Fibroblast of skin of right quadriceps (primary cell): ENCODE results near the gene PEAK1.

Experiments
- DNase-seq: peaks from one replicate; pipeline ENCODE4 v3.0.0-alpha.2; 2013

Gene PEAK1

DNA sequence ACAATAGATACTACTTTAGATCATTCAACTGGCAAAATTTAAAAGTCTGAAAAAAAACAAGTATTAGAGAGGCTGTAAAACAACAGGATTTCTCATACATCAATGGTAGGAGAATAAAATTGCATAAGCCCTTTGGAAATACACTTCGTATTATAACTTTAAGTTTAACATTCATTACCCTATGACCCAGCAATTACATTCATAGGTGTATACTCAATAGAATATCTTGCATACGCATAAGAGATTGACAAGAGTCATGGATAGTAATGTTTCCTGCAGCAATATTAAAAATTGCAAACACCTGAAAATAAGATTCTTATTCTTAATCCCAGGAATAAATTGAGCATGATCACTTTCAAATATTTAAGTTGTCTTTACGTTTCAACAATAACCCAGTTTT, 63.6 kb downstream of the PEAK1 start:
- no peak for DNase-seq

DNA sequence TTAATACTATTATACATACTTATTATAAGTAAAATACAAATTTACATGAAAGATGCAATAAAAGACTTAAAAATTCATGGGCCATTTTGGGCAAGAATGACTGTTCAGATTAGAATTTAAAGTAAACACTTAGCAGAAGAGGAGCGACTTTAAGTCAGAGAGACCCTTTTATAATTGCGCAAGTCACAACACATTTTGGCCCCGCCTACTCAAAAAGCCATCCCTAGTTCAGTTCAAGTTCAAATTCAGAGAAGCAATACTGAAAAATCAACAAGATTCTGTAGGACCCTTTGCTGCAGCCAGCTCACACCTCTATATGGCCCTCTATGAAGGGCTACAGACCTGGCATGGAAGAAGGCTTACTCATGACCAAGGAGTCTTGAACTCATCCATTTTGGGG, 64.6 kb downstream of the PEAK1 start:
- no peak for DNase-seq

- no peak for DNase-seq
Observed at GRCh38 chr15:77354063-77354462, 65.8 kb downstream of the PEAK1 start.

- no peak for DNase-seq
Observed at GRCh38 chr15:77352887-77353286, 67.0 kb downstream of the PEAK1 start.

- no peak for DNase-seq
Observed at GRCh38 chr15:77350792-77351191, 69.1 kb downstream of the PEAK1 start.

DNA sequence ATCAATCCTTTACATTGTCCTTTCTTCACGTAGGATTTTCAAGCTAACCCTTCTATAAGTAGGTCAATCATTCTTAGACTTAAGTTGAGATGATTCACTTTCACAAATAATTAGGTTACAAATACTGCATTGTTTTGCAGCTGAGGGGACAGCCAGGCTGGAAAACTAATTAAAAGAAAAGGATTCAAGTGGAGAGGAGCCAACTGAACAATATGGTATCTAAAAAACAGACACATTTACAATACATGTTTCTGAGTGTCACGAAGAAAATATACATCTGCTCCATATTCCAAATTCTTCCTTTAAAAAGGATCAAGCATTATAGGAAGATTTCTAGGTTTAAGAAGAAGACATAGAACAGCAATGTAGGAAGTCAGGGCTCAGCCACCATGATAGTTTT, 70.2 kb downstream of the PEAK1 start:
- no peak for DNase-seq

- DNase-seq = no peak
Observed at GRCh38 chr15:77348511-77348910, 71.4 kb downstream of the PEAK1 start.

- no peak for DNase-seq
Observed at GRCh38 chr15:77347197-77347596, 72.7 kb downstream of the PEAK1 start.

GRCh38 chr15:77346245-77347036, 73.5 kb downstream of the PEAK1 start:
- no peak for DNase-seq

DNA sequence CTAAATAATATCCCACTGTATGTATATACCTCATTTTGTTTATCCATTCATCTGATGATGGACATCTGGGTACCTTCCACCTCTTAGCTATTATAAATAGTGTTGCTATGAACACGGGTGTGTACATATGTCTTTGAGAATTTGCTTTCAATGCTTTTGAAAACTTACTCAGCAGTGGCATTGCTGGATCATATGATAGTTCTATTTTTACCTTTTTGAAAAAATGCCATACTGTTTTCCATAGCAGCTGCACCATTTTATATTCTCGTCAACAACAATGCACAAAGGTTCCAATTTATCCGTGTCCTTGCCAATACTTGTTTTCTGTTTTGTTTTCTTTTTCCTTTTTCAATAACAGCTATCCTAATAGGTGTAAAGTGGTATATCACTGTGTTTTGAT, 77.1 kb downstream of the PEAK1 start:
- DNase-seq = no peak

- DNase-seq = no peak
Observed at GRCh38 chr15:77340245-77340644, 79.7 kb downstream of the PEAK1 start.

- DNase-seq = no peak
Observed at GRCh38 chr15:77336006-77336405, 83.9 kb downstream of the PEAK1 start.

- peak; percentile 45 for DNase-seq
Observed at GRCh38 chr15:77335298-77335697, 84.6 kb downstream of the PEAK1 start.

- DNase-seq = no peak
Observed at GRCh38 chr15:77333166-77333565, 86.7 kb downstream of the PEAK1 start.

DNA sequence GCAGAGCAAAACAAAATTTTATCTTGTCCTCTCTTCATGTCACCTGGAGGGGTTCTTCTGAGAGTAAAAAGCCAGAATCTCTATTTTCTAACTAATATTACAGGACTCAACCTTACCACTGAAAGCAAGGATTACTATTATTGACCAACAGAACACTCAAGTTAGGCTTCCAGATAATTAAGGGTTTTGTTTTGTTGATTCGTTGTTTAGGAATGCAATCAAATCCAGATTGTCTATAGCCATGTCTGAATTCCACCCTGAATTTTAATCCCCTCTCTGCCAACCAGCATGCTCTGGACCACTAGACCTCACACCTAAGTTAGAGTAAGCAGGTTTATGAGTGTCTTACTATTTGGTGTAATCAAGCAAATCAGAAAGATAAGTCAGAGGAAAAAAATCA, 90.7 kb downstream of the PEAK1 start:
- peak; percentile 54 for DNase-seq

DNA sequence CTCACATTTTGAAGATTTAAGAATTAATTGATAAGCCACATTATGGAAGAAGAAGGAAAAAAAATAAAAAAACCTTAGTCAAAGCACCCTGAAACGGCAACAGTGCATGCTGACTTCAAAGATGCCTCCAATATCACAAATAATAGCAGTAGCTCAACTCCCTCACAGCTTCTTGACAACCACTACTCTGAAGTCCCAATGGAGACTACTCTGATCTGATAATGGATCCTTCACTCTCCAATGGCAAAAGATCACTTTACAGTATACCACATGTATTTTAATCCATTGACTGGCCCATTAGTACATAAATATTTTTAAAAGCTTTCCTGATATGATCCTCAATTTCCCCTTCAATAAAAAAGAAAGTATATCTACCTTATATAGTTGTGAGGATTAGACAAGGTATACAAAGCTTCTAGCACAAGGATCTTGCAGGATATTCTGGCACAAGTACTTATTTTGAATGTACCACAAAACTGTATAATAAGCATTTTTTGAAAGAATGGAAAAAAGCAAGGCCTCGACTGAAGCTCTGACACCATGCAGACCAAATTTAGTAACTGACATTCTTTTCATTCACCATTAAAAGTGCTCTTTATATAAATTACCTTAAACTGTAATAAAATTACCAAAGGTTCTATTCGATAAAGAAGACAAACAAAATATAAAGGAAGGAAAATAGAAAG, 91.9 kb downstream of the PEAK1 start:
- DNase-seq = no peak

- no peak for DNase-seq
Observed at GRCh38 chr15:77327168-77327567, 92.7 kb downstream of the PEAK1 start.

DNA sequence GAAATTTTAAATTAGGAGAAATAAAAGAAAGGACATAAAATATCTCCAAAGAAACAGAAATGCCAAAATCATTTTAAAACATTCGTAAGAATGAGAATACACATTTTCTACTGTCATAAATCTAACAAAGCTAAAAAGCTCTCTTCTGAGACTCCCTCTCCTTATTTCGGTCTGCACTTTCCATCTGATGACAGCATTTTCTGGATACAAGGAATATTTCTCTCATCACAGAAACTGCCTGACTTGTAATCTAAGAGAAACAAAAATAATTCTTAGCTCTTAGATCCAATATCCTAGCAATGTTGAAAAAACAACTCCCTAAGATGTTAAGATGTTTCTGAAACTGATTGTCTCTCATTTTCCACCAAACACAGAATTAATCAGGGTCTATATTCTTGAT, 93.5 kb downstream of the PEAK1 start:
- DNase-seq = no peak

- DNase-seq = peak; percentile 56
Observed at GRCh38 chr15:77312523-77312922, 107.4 kb downstream of the PEAK1 start.

- DNase-seq = peak; percentile 21
Observed at GRCh38 chr15:77311618-77312398, 108.1 kb downstream of the PEAK1 start.

GRCh38 chr15:77311020-77311419, 108.9 kb downstream of the PEAK1 start:
- no peak for DNase-seq

DNA sequence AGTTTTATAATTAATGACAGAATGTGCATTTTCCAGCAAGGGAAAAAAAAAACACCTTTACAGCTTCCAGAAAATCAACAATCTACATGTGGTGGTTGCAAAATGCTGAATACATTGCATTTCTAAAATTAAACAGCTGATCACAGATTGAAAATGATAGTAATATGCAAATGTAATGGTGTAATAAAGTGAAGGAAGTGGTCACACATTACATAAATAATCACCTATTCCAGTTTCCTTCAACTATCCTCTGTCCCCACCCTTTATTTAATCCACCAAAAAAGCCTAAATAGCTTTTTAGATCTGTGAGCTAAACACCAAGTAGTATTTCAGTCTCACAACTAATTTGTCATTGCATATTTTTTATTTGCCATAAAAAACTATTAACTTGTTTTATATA, 110.5 kb downstream of the PEAK1 start:
- peak; percentile 15 for DNase-seq

GRCh38 chr15:77305953-77306352, 114.0 kb downstream of the PEAK1 start:
- no peak for DNase-seq
